HG02798 (cell line): ENCODE measurements around the gene ERI2.

ENCODE experiments used
- ATAC-seq: cut with Tn5 transposase; IDR thresholded peaks from one replicate; pipeline ENCODE4 v1.9.1; 2021; ENCODE audit warnings: mild to moderate bottlenecking; ENCODE audit not compliant: unreplicated experiment, poor library complexity

The ERI2 gene

DNA sequence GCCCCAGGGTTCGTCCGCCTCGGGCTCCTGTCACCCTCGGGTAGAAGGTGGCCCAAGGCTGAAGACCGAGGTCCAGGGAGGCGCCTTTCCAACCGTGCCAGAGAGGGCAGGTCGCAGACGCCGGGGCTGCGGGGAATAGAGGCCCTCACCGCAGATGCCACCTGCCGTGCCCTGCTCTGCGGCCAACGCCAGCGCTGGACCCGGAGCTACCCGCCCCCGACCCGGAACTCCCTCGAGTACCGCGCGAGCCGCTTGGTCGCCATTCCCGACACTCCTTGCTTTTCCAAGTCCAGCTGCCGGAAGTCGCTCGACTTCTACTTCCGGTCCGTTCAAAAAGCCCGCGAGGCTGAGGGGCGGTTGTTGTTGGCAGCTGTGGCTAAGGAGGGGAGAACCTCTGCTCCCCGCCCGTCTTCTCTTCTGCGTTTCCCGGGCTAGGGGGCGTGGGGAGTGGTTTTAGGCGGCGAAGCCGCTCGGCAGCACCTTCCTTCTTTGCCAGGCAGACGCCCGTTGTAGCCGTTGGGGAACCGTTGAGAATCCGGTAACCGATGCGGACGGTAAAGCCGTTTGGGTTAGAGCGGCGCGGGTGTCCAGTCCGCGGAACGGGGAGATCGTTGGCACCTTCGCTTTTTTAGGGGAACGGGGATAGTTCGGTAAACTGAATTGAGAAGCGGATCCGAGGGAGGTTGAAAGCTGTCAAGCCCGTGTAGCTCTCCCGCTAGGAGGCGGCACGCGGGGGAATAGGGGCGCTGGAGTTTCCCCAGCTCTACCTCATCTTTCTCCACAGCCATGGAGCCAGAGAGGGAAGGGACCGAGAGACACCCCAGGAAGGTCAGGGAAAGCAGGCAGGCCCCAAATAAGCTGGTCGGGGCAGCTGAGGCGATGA is at the start of gene ERI2, which contains the start of gene REXO5:
Gene ERI2, minus strand, starts transcription at position 305 of the 883 bp plus-strand sequence. Its CDS starts 42 bp downstream, at position 263.
Gene REXO5, plus strand, starts transcription at position 360 of the 883 bp plus-strand sequence. Its CDS starts 427 bp downstream, at position 787.
- peak; percentile 87 for ATAC-seq

DNA sequence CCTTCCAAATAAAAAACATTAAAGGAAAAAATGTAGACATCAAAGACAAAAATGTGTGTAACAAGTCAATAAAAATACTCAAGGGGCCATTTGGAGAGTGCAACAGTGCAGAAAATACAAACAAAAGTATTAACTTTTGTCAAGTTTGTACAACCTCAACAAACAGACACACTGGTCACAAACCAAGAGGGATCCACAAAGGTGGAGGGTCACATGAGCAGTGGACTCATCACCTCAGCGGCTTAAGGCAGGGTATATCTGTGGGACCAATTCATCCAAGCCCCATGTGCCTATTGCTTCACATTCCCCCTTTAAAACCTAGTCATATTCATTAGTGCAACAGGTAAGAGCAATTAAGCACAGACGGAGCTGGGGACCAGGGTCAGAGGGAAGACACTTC is 48.7 kb upstream of the ERI2 start:
- no peak for ATAC-seq

- no peak for ATAC-seq
Measured at GRCh38 chr16:20853981-20854620, 47.8 kb upstream of the ERI2 start.

- ATAC-seq = no peak
Measured at GRCh38 chr16:20853143-20853542, 46.9 kb upstream of the ERI2 start.

- ATAC-seq = no peak
Measured at GRCh38 chr16:20851601-20852000, 45.3 kb upstream of the ERI2 start.

DNA sequence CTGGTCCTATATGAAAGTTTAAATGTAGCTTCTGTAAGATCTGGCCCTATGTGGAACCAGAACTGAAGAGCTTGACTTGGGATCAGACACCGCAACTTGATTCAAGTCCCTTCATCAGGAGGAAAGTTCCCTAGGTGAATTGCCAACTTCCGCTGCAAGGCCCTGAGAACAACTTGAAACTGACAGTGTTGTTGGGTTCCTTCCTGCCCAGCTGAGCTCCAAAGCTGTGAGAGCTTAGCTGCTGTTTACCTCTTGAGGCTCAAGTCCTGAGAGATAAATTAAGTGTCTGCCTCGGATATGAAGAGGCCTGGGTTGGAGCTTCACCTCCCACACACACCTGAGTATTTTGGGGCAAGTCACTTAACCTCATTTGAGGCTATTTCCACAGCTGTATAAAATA is 44.7 kb upstream of the ERI2 start:
- no peak for ATAC-seq

- no peak for ATAC-seq
Measured at GRCh38 chr16:20849589-20850390, 43.5 kb upstream of the ERI2 start.

- no peak for ATAC-seq
Measured at GRCh38 chr16:20847550-20847949, 41.3 kb upstream of the ERI2 start.

- ATAC-seq = no peak
Measured at GRCh38 chr16:20846551-20846950, 40.3 kb upstream of the ERI2 start.

GRCh38 chr16:20846030-20846429 is 39.8 kb upstream of the ERI2 start:
- no peak for ATAC-seq

- ATAC-seq = no peak
Measured at GRCh38 chr16:20844588-20844987, 38.3 kb upstream of the ERI2 start.

DNA sequence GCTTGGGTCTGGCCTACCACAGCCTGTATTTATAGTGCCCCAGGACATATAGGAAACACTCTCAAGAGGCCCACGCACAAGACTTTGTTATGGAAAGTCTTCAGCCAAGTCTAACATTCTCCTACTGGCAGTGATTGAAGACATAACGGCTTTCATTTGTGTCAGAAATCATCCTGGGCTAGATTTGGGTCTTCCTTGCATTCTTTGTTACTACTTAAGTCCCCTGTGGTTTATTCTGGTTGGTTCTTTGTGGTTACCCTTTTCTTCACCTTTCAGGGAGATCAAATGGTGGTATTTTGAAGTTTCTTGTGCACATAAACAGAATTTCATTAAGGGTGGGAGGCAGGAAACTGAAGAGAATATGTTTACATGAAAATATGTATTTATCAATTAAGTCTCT is 37.8 kb upstream of the ERI2 start:
- ATAC-seq = no peak

DNA sequence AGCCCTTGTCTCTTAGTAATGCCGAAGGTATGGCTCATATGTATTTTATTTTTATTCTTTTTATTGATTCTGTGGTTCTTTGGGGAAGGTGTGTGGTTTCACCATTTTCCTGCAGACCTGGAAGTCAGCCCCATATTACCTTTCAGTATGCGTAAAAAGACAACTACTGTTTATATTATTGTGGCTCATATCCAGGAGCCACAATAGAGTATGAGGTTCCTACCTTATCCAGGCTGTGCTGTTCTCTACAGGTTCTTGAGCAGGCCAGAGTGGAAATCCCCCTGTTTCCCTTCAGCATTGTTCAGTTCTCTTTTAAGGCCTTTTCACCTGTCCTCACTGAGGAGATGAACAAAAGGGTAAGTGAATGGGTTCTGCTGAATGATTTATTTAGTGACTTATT is 33.2 kb upstream of the ERI2 start:
- ATAC-seq = no peak

GRCh38 chr16:20838240-20838639 is 32.0 kb upstream of the ERI2 start:
- ATAC-seq = no peak

DNA sequence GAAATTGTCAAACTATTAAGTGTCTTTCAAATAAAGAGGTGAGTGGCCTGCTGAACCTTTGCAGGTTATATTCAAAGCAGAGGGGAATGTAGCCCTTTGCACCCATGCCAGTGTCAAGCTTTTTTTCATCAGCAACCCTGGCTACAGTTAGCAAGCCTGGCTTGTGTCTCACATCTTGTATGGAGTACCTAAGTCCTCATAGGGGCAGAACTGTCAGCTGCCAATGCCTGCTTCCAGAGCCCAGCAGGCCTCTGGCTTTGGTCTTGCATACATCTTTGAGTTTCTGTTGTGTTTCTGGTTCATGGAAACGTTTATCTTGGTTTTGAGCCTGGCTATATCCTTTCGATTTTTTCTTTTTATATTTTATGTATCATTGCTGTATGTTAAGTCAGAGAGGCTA is 26.8 kb upstream of the ERI2 start:
- no peak for ATAC-seq

- ATAC-seq = no peak
Measured at GRCh38 chr16:20830372-20830771, 24.1 kb upstream of the ERI2 start.

DNA sequence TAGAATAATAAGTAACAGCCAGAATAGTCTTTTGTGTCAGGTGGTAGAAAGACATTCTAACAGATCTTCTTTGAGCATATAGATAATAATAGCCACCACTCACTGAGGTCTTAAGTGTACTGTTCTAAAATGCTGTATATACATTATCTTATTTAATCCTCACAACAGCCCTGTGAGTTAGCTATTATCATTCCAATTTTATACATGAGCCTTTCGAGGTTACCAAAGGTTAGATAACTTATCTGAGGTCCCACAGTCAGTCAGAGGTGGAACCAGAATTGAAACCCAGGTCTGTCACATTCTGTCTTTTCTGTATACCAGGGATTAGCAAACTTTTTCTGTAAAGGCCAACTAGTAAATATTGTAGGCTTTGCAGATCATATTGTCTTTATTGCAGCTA is 23.3 kb upstream of the ERI2 start:
- no peak for ATAC-seq

DNA sequence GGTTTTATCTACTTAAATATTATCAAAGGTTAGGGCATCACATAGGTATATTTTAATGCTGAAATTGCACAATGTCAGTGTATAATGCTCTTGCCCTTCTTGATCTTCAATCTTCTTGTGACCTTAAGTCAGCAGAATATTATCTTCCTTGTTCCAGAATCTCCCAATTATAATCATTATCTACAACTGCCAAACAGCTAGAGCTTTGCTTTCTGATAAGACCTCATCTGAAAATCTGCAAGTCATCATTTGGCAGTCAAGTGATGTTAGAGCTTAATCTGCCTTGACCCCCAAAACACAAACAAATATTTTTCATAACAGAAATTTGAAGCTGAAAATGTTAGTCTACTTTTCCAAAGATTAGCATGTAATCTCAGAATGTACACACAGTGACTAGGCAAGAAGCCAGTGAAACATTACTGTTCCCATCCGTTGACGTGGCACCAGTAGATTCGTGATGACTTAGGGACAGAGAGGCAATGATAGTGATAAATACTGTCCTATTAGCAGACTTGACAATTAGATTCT is 19.8 kb upstream of the ERI2 start:
- ATAC-seq = no peak

- no peak for ATAC-seq
Measured at GRCh38 chr16:20822521-20823325, 16.5 kb upstream of the ERI2 start.

DNA sequence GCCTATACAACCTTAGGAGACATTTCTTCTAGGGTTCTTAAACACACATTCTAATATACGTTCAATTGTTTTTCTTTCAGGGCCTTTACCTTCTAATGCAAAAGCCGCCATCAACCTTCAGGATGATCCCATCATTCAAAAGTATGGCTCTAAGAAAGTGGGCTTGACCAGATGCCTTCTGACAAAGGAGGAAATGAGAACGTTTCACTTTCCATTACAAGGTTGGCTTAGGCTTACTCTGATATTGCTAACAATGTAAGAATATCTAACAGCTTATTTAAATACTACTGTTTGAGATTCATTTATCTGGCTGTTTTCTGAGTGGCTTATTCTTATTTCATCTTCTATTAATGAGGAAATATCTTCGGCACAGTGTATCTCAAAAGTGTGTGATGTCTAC is 15.4 kb upstream of the ERI2 start:
- ATAC-seq = no peak
